ENCODE results near the gene ST6GAL1.
A peak's percentile ranks its signal among the peaks of the same experiment; 100 is the strongest.
"Not testable (repeated sequence)": the region's sequence is repeated elsewhere in the genome, so short reads cannot be mapped to it uniquely, and the experiment has no call there.

The ST6GAL1 gene

GRCh38 chr3:186940967-186941366 is 10.6 kb downstream of the ST6GAL1 start:
- DNase-seq (ENCODE audit: low spot score), result no peak

GRCh38 chr3:186942168-186942567 is 11.8 kb downstream of the ST6GAL1 start:
- no peak for DNase-seq (ENCODE audit: low spot score)

GRCh38 chr3:186945255-186945823 is 15.0 kb downstream of the ST6GAL1 start:
- no peak for DNase-seq (ENCODE audit: low spot score)

- DNase-seq (ENCODE audit: low spot score), result no peak
Observed at GRCh38 chr3:186946756-186947375, 16.5 kb downstream of the ST6GAL1 start.

- no peak for DNase-seq (ENCODE audit: low spot score)
Observed at GRCh38 chr3:186949281-186949982, 19.1 kb downstream of the ST6GAL1 start.

GRCh38 chr3:186950402-186951093 is 20.2 kb downstream of the ST6GAL1 start:
- no peak for DNase-seq (ENCODE audit: low spot score)

GRCh38 chr3:186951640-186952552 is 21.6 kb downstream of the ST6GAL1 start:
- DNase-seq (ENCODE audit: low spot score), result no peak

- DNase-seq (ENCODE audit: low spot score), result peak; percentile 60
Observed at GRCh38 chr3:186953011-186953487, 22.7 kb downstream of the ST6GAL1 start.

GRCh38 chr3:186953992-186954699 is 23.8 kb downstream of the ST6GAL1 start:
- peak; percentile 38 for DNase-seq (ENCODE audit: low spot score)

- no peak for DNase-seq (ENCODE audit: low spot score)
Observed at GRCh38 chr3:186955898-186956696, 25.8 kb downstream of the ST6GAL1 start.

GRCh38 chr3:186959029-186959624 is 28.8 kb downstream of the ST6GAL1 start:
- DNase-seq (ENCODE audit: low spot score), result no peak

- no peak for DNase-seq (ENCODE audit: low spot score)
Observed at GRCh38 chr3:186960347-186960746, 30.0 kb downstream of the ST6GAL1 start.

- no peak for DNase-seq (ENCODE audit: low spot score)
Observed at GRCh38 chr3:186962445-186962844, 32.1 kb downstream of the ST6GAL1 start.

- no peak for DNase-seq (ENCODE audit: low spot score)
Observed at GRCh38 chr3:186963636-186964035, 33.3 kb downstream of the ST6GAL1 start.

GRCh38 chr3:186964071-186964470 is 33.7 kb downstream of the ST6GAL1 start:
- DNase-seq (ENCODE audit: low spot score), result no peak

- no peak for DNase-seq (ENCODE audit: low spot score)
Observed at GRCh38 chr3:186964616-186965015, 34.3 kb downstream of the ST6GAL1 start.

- no peak for DNase-seq (ENCODE audit: low spot score)
Observed at GRCh38 chr3:186965141-186965879, 35.0 kb downstream of the ST6GAL1 start.

GRCh38 chr3:186966406-186966805 is 36.1 kb downstream of the ST6GAL1 start:
- no peak for DNase-seq (ENCODE audit: low spot score)

- not testable (repeated sequence) for DNase-seq (ENCODE audit: low spot score)
Observed at GRCh38 chr3:186967236-186967635, 36.9 kb downstream of the ST6GAL1 start.
